ENCODE measurements around the gene CHRNA1. TPM values are rescaled to one million over a fixed set of nuclear protein-coding genes. Genes with fewer than 3 reads are reported as not detected.

CHRNA1 gene
- total and polyA plus RNA-seq, 2 of the 13 experiments (the other 11 are each of a cell fraction or from before 2014, with no cell fraction given), result not detected

DNA sequence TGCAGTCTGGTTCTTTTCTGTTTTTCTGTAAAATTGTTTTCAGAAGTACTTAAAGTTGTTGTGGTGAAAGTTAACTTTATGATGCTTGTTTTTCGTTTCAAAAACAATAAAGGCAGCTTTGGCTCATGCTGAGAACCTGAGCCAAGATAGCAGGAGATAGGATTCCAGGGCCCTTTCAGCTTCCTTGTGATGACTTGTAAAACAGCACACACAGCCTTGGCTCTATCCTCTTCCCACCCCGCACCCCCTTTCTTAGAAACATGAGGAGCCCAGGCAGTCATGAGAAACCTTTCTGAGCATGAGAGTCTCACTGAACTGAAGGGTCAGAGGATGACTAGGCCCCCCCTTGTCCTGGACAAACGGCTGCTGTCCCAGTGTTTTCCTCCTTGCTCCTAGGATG lies 12.4 kb upstream of the CHRNA1 start:
- intact Hi-C loops (cut with micrococcal nuclease; ENCODE audit: unreplicated experiment), result no loop called here
- no peaks in the 10 kb centered on the region for H4K20me1 ChIP-seq (ENCODE audit: insufficient read depth, low read length)
- H3K27me3 ChIP-seq (ENCODE audit: control insufficient read depth in 1 of 2, insufficient read depth in 2 of 2, low read length in 2 of 2), result peaks cover 5 to 69% of the 10 kb centered on the region in 2 experiments; a peak in 3 of 5 replicates
- H3K36me3 ChIP-seq (replicated peaks in 1 of 2; ENCODE audit: control insufficient read depth in 1 of 2, insufficient read depth in 2 of 2, low read length in 2 of 2), result no peaks in the 10 kb centered on the region
- H3K4me3 ChIP-seq (replicated peaks in 1 of 3; ENCODE audit: insufficient read depth in 1 of 3, low read depth in 2 of 3, low read length in 3 of 3), result no peak overlapping the region
- FAIRE-seq (no peak), DNase-seq (ENCODE audit: low spot score) (no peak), ATAC-seq (no peak)
- in situ Hi-C loops (cut with HindIII; ENCODE audit: extremely low pct_ligation_motif_present, low pct_unique_long_range_greater_than_20kb), result no loop called here
- WGBS (ENCODE audit: low lambda C conversion rate), result under 1% methylated on average over 3 of the region's 3 CpGs
- H3K27ac ChIP-seq (ENCODE audit: extremely low read length, insufficient read depth, low read length), result no peak overlapping the region
- no TSS peak for BruUV-seq (replicated peaks)
- ChIA-PET CTCF (ENCODE audit: low intra/inter-chr PET ratio, low total read pairs) (no interaction called here), POLR2A (no interaction called here)
- no peaks in the 10 kb centered on the region for H3K79me2 ChIP-seq (ENCODE audit: insufficient read depth, low read length)
- H3K9ac ChIP-seq (ENCODE audit: insufficient read depth, low read depth, low read length), result no peak overlapping the region
- no peak overlapping the region for H2AFZ ChIP-seq (ENCODE audit: low read length)
- TF ChIP-seq RARA (CRISPR knock-in tag; IDR thresholded peaks at IDR 0.05) (no peak), MED8 (CRISPR knock-in tag; IDR thresholded peaks at IDR 0.05; ENCODE audit: insufficient replicate concordance) (no peak), HOXA3 (CRISPR knock-in tag; IDR thresholded peaks at IDR 0.05) (no peak), NR2C2 (CRISPR knock-in tag; IDR thresholded peaks at IDR 0.05; ENCODE audit: borderline replicate concordance) (no peak)
- no peak overlapping the region for H3K4me2 ChIP-seq (ENCODE audit: low read depth, low read length)
- H3K4me1 ChIP-seq (ENCODE audit: insufficient read depth, low read length), result peaks cover 8% of the 10 kb centered on the region
- H3K9me3 ChIP-seq (ENCODE audit: low read length), result no peaks in the 10 kb centered on the region

DNA sequence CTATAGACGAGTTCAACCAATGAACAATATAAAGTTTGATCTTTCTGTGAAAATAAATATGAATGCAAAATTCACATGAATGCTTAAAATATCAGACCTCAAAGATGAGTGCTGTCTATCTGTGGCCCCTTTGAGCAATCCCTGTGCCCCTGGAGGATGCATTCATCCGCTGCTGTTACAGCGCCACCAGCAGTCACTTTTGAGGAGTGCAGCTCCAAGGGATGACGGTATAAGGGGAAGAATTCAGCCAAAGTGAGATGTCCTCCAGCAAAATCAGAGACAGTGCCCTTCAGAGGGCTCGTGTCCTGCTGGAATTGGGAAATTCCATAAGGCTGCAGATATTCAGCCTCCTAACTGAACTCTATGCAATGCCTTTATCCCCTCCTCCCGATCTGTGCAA lies 12.0 kb upstream of the CHRNA1 start:
- POLR2A ChIA-PET, result no interaction called here
- Histone ChIP-seq H3K4me2 (ENCODE audit: low read depth, low read length) (no peak overlapping the region), H3K79me2 (ENCODE audit: insufficient read depth, low read length) (no peaks in the 10 kb centered on the region), H3K4me3 (replicated peaks in 1 of 3; ENCODE audit: insufficient read depth in 1 of 3, low read depth in 2 of 3, low read length in 3 of 3) (no peak overlapping the region), H3K9ac (ENCODE audit: insufficient read depth, low read depth, low read length) (no peak overlapping the region), H3K36me3 (replicated peaks in 1 of 2; ENCODE audit: control insufficient read depth in 1 of 2, insufficient read depth in 2 of 2, low read length in 2 of 2) (no peaks in the 10 kb centered on the region), H3K4me1 (ENCODE audit: insufficient read depth, low read length) (peaks cover 8% of the 10 kb centered on the region), H3K27me3 (ENCODE audit: control insufficient read depth in 1 of 2, insufficient read depth in 2 of 2, low read length in 2 of 2) (peaks cover 5 to 64% of the 10 kb centered on the region in 2 experiments; a peak in 3 of 5 replicates), H4K20me1 (ENCODE audit: insufficient read depth, low read length) (no peaks in the 10 kb centered on the region), H3K9me3 (ENCODE audit: low read length) (no peaks in the 10 kb centered on the region), H2AFZ (ENCODE audit: low read length) (no peak overlapping the region), H3K27ac (ENCODE audit: extremely low read length, insufficient read depth, low read length) (no peak overlapping the region)
- BruUV-seq (replicated peaks), result no TSS peak
- intact Hi-C loops (cut with micrococcal nuclease; ENCODE audit: unreplicated experiment), result no loop called here
- in situ Hi-C loops (cut with HindIII; ENCODE audit: extremely low pct_ligation_motif_present, low pct_unique_long_range_greater_than_20kb), result no loop called here
- FAIRE-seq (no peak), ATAC-seq (no peak), DNase-seq (ENCODE audit: low spot score) (no peak)
- WGBS (ENCODE audit: low lambda C conversion rate), result 0% methylated on average over 6 of the region's 6 CpGs
- TF ChIP-seq ZNF160 (CRISPR knock-in tag; IDR thresholded peaks at IDR 0.05) (no peak), NFAT5 (CRISPR knock-in tag; IDR thresholded peaks at IDR 0.05) (no peak), PCBP2 (optimal IDR thresholded peaks at IDR 0.05; ENCODE audit: low read depth, low read length, poor library complexity, severe bottlenecking) (no peak), THAP7 (CRISPR knock-in tag; IDR thresholded peaks at IDR 0.05) (no peak)
- TF ChIP-seq, protein P1, sequence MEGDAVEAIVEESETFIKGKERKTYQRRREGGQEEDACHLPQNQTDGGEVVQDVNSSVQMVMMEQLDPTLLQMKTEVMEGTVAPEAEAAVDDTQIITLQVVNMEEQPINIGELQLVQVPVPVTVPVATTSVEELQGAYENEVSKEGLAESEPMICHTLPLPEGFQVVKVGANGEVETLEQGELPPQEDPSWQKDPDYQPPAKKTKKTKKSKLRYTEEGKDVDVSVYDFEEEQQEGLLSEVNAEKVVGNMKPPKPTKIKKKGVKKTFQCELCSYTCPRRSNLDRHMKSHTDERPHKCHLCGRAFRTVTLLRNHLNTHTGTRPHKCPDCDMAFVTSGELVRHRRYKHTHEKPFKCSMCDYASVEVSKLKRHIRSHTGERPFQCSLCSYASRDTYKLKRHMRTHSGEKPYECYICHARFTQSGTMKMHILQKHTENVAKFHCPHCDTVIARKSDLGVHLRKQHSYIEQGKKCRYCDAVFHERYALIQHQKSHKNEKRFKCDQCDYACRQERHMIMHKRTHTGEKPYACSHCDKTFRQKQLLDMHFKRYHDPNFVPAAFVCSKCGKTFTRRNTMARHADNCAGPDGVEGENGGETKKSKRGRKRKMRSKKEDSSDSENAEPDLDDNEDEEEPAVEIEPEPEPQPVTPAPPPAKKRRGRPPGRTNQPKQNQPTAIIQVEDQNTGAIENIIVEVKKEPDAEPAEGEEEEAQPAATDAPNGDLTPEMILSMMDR (CRISPR knock-in tag; IDR thresholded peaks at IDR 0.05), result peak; percentile 39; the same call in 1 of the 2 replicates
- CTCF ChIA-PET (ENCODE audit: low intra/inter-chr PET ratio, low total read pairs), result no interaction called here
